Measurements from ENCODE around the gene S100A14.

GRCh38 chr1:153572569-153573015 is 43.5 kb downstream of the S100A14 start:
- peak; percentile 93 for TF ChIP-seq CTCF (IDR thresholded peaks at IDR 0.05; ENCODE audit: low read length)
- no peak for TF ChIP-seq EZH2 (optimal IDR thresholded peaks at IDR 0.05; ENCODE audit: low read depth, low read length)

Data from MM.1S (cell line).